NCI-H2107 treated with DMSO at 0.1 percent for 48 hours (cell line): ENCODE data around the gene CHAF1A.

Experiments
- DNase-seq: peaks from one replicate; lab custom pipeline; 2025; ENCODE audit not compliant: unreplicated experiment; lab: John Stamatoyannopoulos, UW

Gene CHAF1A

DNA sequence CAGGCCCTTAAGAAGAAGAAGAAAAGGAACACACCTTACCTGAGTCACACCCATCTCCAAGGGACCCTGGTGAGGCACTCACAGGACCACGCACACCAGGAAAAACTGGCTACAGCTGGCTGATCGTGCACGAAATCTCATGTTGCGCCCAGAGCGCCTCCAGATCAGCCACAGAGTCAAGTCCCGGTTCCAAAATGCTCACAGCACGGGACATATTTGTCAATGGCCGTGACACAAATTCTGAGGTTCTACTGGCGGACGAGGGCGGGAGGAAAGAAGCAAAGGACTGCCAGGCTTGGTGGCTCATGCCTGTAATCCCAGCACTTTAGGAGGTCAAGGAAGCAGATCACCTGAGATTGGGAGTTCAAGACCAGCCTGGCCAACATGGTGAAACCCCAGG lies 23.6 kb upstream of the CHAF1A start:
- DNase-seq: no peak

DNA sequence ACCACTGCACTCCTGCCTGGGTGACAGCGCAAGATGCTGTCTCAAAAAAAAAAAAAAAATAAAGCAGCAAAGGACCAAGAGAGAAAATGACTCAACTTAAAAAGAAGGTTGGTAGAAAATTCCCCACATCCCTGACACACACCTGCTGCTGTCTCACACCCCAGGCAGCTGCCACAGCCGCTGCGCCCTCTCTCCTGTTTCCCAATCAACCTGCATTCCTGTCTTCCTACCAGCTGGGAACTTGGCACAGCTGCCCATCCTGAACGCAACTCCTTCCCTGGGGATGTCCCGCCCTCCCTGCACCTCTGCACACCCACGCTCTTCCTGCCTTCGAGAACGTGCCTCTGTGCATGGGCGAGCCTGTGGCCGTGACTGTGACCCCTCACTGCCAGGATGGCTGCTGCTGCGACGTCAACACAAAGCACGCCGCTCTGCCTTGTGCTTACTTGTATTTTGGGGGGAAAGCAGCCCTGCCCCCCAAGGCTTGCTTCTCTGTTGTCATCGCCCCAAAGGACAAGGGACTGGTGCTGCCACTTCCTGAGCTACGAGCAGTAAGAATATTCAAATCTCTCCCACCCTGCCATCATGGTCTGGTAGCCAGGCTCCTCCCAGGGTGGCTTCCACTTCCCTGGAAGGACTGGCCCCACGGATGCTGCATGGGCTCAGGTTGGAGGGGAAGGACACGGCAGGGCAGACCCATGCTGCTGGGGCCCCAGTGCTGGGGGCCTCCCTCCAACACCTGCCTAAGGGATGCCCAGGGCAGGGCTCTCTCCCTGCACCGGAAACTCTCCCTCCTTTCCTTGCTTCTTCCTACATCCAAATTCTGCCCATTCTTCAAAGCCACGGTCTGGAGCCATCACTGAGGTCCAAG lies 22.8 kb upstream of the CHAF1A start:
- peak; percentile 63 for DNase-seq

- no peak for DNase-seq
Measured at GRCh38 chr19:4380254-4380727, 22.1 kb upstream of the CHAF1A start.

- no peak for DNase-seq
Measured at GRCh38 chr19:4385291-4386040, 17.0 kb upstream of the CHAF1A start.

DNA sequence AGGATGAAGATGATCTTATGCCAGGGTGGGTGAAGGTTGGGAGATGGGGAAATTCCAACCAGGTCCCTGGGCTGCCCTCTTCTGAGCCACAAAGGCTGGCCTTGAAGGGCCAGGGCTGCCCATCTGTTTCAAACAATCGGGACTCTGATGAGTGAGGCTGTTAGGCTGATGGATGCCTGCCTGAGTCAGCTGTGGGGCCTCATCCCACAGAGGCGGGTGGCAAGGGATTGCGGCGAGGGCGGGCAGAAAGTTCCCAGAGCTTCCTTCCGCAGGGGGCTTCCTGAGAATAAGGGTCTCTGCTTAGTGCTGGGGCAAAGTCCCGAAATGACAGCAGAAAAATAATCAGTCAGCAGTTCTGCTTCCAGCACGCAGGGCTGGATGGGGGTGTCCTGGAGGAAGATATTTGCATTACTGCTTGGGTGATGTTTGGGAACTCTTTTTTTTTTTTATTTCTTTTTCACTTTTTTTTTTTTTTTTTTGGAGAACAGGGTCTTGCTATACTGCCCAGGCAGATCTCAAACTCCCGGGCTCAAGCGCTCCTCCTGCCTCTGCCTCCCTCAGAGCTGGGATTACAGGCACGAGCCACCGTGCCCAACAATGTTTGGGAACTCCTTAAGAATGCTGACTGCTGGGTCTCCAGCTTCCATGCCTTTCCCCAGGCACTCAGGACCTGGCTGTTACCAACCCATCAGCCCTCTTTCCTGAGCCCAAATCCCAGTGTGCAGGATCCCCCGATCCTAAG lies 16.2 kb upstream of the CHAF1A start:
- no peak for DNase-seq

GRCh38 chr19:4388337-4389063 lies 13.9 kb upstream of the CHAF1A start:
- no peak for DNase-seq

GRCh38 chr19:4389064-4389375 lies 13.4 kb upstream of the CHAF1A start:
- DNase-seq: no peak

DNA sequence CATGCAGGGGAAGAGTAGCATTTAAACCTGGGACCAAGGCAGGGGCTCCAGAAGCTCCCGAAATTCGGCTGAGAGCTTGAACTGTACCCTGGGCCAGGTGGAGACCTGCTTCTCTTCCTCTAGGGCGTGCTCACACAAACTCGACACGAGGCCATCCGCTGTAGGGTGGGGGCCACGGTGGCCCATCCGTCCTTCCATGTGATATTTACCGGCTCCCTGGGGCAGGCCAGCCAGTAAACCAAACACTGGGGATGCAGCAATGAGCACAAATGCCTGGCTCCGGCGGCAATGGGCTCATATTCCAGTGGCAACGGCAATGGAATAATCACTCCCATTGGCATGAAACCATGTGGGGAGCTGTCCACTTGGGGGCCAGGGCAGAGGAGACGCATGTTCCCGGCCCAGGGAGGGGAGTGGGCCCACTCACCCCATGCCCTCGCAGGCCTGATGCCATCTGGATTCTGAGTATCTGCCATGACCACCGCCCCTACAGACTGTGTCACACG lies 12.9 kb upstream of the CHAF1A start:
- DNase-seq: no peak

- no peak for DNase-seq
Measured at GRCh38 chr19:4390017-4390566, 12.3 kb upstream of the CHAF1A start.

GRCh38 chr19:4390567-4391305 lies 11.7 kb upstream of the CHAF1A start:
- peak; percentile 57 for DNase-seq

DNA sequence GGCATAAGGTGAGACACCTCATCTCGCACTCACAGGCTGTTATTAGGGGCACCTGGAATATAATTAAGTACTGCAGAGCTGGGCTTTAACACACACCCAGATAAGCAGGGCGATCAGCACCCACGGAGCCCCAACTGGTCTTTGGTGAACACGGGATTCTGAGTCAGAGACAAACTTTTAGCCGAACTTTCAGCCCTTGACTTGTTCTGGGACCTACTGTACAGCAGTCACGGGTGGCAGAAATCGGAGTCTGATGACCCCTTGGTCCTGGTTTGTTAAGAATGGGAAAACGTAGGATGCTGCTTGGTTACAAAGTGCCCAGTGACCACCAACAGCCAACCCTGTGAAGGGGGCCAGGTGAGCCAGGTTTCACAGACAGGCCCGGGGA lies 11.1 kb upstream of the CHAF1A start:
- DNase-seq: no peak

DNA sequence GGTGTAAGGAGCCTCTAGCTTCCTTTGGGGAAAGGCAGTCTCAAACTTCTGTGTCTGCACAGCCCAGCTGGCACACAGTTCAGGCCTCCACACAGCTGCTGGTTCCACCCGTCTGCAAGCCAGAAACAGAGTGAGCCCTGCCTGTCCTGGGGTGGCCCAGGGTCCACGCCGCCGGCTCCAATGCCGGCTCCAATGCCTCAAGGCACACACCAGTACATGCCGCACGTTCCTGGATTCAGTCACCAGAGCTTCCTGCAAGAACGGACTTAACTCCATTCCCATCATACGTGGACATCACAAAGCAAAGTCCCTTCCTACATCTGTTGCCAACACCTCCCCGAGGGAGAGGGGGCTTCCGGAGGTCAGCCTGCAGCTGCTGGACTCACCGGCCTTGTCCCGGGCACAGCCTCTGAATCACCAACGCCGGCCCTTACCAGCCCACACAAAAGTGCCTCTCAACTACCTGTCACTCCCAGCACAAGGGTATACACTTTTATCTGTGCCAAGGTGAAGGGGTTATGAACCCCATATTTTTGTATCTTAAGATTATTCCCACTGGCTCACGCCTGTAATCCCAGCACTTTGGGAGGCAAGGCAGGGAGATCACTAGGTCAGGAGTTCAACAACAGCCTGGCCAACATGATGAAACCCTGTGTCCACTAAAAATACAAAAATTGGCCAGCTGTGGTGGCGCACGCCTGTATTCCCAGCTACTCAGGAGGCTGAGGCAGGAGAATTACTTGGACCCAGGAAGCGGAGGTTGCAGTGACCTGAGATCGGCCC lies 10.5 kb upstream of the CHAF1A start:
- no peak for DNase-seq

DNA sequence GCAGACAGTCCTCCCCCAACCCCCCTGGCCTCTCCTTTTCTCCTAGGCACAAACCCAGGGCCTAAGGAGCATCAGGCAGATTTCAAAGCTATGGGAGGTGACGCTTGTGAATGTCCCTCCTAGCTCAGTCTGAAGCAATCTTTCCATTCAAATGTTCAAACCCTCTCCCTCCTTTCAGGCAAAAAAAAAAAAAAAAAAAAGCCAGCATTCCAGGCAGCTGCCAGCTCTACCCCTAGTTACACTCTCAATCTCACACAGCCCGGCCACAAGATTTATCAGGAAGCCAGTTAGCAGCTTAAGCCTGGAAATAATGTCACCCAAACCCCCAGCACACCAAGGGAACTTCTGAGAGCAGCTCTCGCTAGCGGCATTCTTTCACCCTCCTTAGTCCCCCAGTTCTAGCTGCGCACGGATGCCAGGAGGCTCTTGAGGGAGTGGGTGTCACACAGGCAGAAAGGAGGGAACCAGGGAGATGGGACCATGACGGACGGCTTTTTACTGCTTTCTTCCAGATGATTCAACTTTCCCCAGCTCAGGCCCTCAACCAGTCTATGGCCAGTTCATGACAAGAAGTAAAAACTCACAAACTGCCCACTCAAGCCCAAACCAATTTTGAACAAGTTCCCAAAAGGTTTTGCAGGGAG lies 8.4 kb upstream of the CHAF1A start:
- DNase-seq: no peak

- no peak for DNase-seq
Measured at GRCh38 chr19:4396949-4397783, 5.3 kb upstream of the CHAF1A start.

GRCh38 chr19:4399812-4400134 lies 2.7 kb upstream of the CHAF1A start:
- no peak for DNase-seq

- peak; percentile 84 for DNase-seq
Measured at GRCh38 chr19:4400135-4400936, 2.1 kb upstream of the CHAF1A start, which contains the start of gene SH3GL1. TSS of gene SH3GL1 (minus strand) at chr19:4400547. CDS start at chr19:4400368, 179 bp downstream.

DNA sequence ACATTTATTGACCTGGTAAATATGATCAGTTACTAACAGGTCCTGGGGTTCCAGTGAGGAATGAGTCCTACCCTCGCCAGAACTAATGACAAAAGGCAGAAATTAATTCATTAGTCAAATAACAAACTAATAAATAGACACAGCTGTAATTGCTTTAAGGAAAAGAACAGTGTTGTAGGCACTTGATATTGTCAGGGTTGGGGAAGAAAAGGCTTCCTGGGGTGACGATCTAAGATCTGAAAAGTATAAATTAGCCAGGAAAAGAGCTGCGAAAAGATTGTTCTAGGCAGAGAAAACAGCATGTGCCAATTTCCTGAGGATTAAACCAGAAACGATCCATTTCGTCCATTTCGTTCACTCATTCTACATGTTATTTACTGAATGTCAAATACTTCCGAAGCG lies 670 bp upstream of the CHAF1A start:
- DNase-seq: no peak
